Calu3 (cell line): ENCODE data around the gene EFCAB11. TPM values are rescaled to one million over a fixed set of nuclear protein-coding genes. Genes with fewer than 3 reads are reported as not detected.
A peak's percentile ranks its signal among the peaks of the same experiment; 100 is the strongest.

Experiments
- BruUV-seq: library from RNA; stranded (reverse); fragments of 400-500 nt; replicated peaks from 2 replicates; lab custom pipeline; 2021; lab: Mats Ljungman, UMichigan
- CTCF ChIA-PET: fragments of 300-600 bp; sonication (Branson Sonifier 250); formaldehyde crosslinking; loops from one replicate; lab custom pipeline; 2022; ENCODE audit warnings: antibody characterized with exemption; lab: Charles Lee
- DNase-seq: peaks from one replicate; pipeline ENCODE4 v3.0.0; 2022
- H3K27ac Mint-ChIP-seq: one replicate; pipeline ENCODE4 v1.8.0; 2022; ENCODE audit warnings: mixed read lengths; ENCODE audit not compliant: unreplicated experiment
- H3K27me3 Mint-ChIP-seq: one replicate; pipeline ENCODE4 v1.8.0; 2022; ENCODE audit warnings: mixed read lengths; ENCODE audit not compliant: unreplicated experiment
- H3K36me3 Mint-ChIP-seq: one replicate; pipeline ENCODE4 v1.8.0; 2022; ENCODE audit warnings: mild to moderate bottlenecking, moderate library complexity, mixed read lengths; ENCODE audit not compliant: insufficient read depth, unreplicated experiment
- H3K4me1 Mint-ChIP-seq: one replicate; pipeline ENCODE4 v1.8.0; 2022; ENCODE audit warnings: mild to moderate bottlenecking, low read depth, mixed read lengths; ENCODE audit not compliant: unreplicated experiment
- H3K4me3 Mint-ChIP-seq: one replicate; pipeline ENCODE4 v1.8.0; 2022; ENCODE audit warnings: mild to moderate bottlenecking, low read depth, moderate library complexity, mixed read lengths; ENCODE audit not compliant: unreplicated experiment
- H3K9me3 Mint-ChIP-seq: one replicate; pipeline ENCODE4 v1.8.0; 2022; ENCODE audit warnings: low read depth, mixed read lengths; ENCODE audit not compliant: unreplicated experiment
- intact Hi-C: fragments of 100-400 bp; cut with micrococcal nuclease; formaldehyde crosslinking; loops from one replicate; pipeline ENCODE4 v1.10.0; 2022; ENCODE audit not compliant: unreplicated experiment
- total RNA-seq: library from RNA; stranded (reverse); gene quantifications from 2 replicates; pipeline ENCODE4 v1.2.3, GENCODE V29; 2022
- TF ChIP-seq, protein P1 (sequence below): fragments of 200-600 bp; IDR thresholded peaks from one replicate; pipeline ENCODE4 v1.8.0; 2022; ENCODE audit warnings: antibody characterized with exemption; ENCODE audit not compliant: unreplicated experiment

Gene EFCAB11
- total RNA-seq, 1 experiment from 2014 or later: 29.4 TPM

- Mint-ChIP-seq H3K4me3 (no peak overlapping the region), H3K36me3 (no peaks in the 10 kb centered on the region), H3K9me3 (no peaks in the 10 kb centered on the region), H3K4me1 (no peaks in the 10 kb centered on the region), H3K27me3 (no peaks in the 10 kb centered on the region), H3K27ac (no peak overlapping the region)
- no TSS peak for BruUV-seq
- CTCF ChIA-PET: no interaction called here
- TF ChIP-seq, protein P1, sequence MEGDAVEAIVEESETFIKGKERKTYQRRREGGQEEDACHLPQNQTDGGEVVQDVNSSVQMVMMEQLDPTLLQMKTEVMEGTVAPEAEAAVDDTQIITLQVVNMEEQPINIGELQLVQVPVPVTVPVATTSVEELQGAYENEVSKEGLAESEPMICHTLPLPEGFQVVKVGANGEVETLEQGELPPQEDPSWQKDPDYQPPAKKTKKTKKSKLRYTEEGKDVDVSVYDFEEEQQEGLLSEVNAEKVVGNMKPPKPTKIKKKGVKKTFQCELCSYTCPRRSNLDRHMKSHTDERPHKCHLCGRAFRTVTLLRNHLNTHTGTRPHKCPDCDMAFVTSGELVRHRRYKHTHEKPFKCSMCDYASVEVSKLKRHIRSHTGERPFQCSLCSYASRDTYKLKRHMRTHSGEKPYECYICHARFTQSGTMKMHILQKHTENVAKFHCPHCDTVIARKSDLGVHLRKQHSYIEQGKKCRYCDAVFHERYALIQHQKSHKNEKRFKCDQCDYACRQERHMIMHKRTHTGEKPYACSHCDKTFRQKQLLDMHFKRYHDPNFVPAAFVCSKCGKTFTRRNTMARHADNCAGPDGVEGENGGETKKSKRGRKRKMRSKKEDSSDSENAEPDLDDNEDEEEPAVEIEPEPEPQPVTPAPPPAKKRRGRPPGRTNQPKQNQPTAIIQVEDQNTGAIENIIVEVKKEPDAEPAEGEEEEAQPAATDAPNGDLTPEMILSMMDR: no peak
- intact Hi-C loops: loop anchor here (5.0 to 10.0 kb wide), 3 partner anchors 414 to 1254 kb away; no protein-coding TSS in a partner anchor
- no peak for DNase-seq
Measured at GRCh38 chr14:89918721-89919120, 35.8 kb downstream of the EFCAB11 start.

GRCh38 chr14:89915114-89915878, 39.2 kb downstream of the EFCAB11 start:
- Mint-ChIP-seq H3K36me3 (peaks cover 6% of the 10 kb centered on the region), H3K27ac (no peak overlapping the region), H3K4me3 (no peak overlapping the region), H3K9me3 (no peaks in the 10 kb centered on the region), H3K27me3 (no peaks in the 10 kb centered on the region), H3K4me1 (peaks cover 27% of the 10 kb centered on the region)
- intact Hi-C loops: loop anchor here (1.0 to 10.0 kb wide), 5 partner anchors 410 to 1250 kb away; no protein-coding TSS in a partner anchor
- TF ChIP-seq, protein P1: peak; percentile 77
- CTCF ChIA-PET: no interaction called here
- no TSS peak for BruUV-seq
- DNase-seq: peak; percentile 56

DNA sequence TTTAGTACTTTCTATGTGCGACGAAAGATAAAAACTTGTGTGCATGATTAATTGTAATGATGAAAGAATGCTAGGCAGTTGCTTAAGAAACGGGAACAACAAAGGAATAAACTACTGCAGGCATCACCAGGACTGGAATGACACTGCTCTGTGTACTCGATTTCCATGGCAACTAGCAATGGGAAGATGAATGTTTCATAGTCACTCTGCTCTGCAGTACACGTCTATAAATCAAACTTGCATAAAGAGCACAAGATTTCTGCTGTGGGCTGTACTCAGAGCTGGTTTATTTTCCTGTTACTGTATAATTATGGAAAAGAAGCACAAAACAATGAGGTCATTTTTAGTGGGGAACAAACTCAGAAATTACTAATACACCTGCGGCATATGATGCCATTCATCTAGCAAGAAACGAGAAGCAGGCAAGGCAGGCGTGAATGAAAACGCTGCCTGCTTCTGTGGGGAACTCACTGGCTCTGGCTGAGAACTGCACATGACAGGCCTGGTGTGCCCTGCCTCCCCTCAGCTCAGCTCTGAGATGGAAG, 41.8 kb downstream of the EFCAB11 start:
- H3K4me1 Mint-ChIP-seq: peaks cover 29% of the 10 kb centered on the region
- no peaks in the 10 kb centered on the region for H3K27me3 Mint-ChIP-seq
- H3K9me3 Mint-ChIP-seq: no peaks in the 10 kb centered on the region
- CTCF ChIA-PET: interaction anchor here (1.1 kb wide), 1 partner anchor 871 kb away, joined by 3 read pairs; no protein-coding TSS in a partner anchor
- BruUV-seq: no TSS peak
- peak overlapping the region; percentile 85 for H3K27ac Mint-ChIP-seq
- DNase-seq: peak; percentile 16
- intact Hi-C loops: loop anchor here (10.0 kb wide), 2 partner anchors 408 to 1248 kb away; no protein-coding TSS in a partner anchor
- no peak overlapping the region for H3K4me3 Mint-ChIP-seq
- TF ChIP-seq, protein P1: no peak
- H3K36me3 Mint-ChIP-seq: peaks cover 6% of the 10 kb centered on the region

GRCh38 chr14:89912221-89912620, 42.3 kb downstream of the EFCAB11 start:
- no peaks in the 10 kb centered on the region for H3K9me3 Mint-ChIP-seq
- no peaks in the 10 kb centered on the region for H3K27me3 Mint-ChIP-seq

More at GRCh38 chr14:89912221-89912620, 42.3 kb downstream of the EFCAB11 start:
- no TSS peak for BruUV-seq
- intact Hi-C loops: loop anchor here (10.0 kb wide), 2 partner anchors 407 to 1247 kb away; no protein-coding TSS in a partner anchor
- no peak overlapping the region for H3K4me3 Mint-ChIP-seq
- CTCF ChIA-PET: interaction anchor here (2.1 kb wide), 1 partner anchor 871 kb away, joined by 8 read pairs; no protein-coding TSS in a partner anchor
- H3K27ac Mint-ChIP-seq: peak overlapping the region; percentile 85
- no peak for DNase-seq
- H3K36me3 Mint-ChIP-seq: peaks cover 6% of the 10 kb centered on the region
- H3K4me1 Mint-ChIP-seq: peaks cover 29% of the 10 kb centered on the region
- TF ChIP-seq, protein P1: no peak
